Caco-2 (cell line): ENCODE data around the gene CISD1. TPM values are rescaled to one million over a fixed set of nuclear protein-coding genes. Genes with fewer than 3 reads are reported as not detected.
A peak's percentile ranks its signal among the peaks of the same experiment; 100 is the strongest.

ENCODE experiments used
- BruUV-seq: library from RNA; stranded (reverse); fragments of 400-500 nt; replicated peaks from 2 replicates; lab custom pipeline; 2021; lab: Mats Ljungman, UMichigan
- CTCF ChIA-PET: fragments of 300-600 bp; sonication (Branson Sonifier 250); formaldehyde crosslinking; loops from one replicate; lab custom pipeline; 2022; ENCODE audit warnings: antibody characterized with exemption; lab: Charles Lee
- POLR2A ChIA-PET: fragments of 300-600 bp; sonication (Branson Sonifier 250); formaldehyde crosslinking; loops from one replicate; lab custom pipeline; 2022; ENCODE audit warnings: antibody characterized with exemption; lab: Charles Lee
- DNase-seq, 2 experiments: peaks; one replicate each; pipeline versions ENCODE4 v3.0.0 to v3.0.0-alpha.2; 2020 to 2022
- H3K27me3 ChIP-seq: replicated peaks from 2 replicates; pipeline ENCODE4 v1.6.0; 2011; ENCODE audit warnings: low read length; ENCODE audit not compliant: control insufficient read depth, insufficient read depth
- H3K36me3 ChIP-seq: 2 replicates; pipeline ENCODE4 v1.5.1; 2011; ENCODE audit warnings: low read length; ENCODE audit not compliant: control insufficient read depth, insufficient read depth
- H3K4me1 ChIP-seq: fragments of 250-450 bp; sonication (Bioruptor Pico); 2 replicates; pipeline ENCODE4 v1.5.1; 2020; ENCODE audit warnings: mild to moderate bottlenecking
- H3K4me3 ChIP-seq: 2 replicates; pipeline ENCODE4 v1.5.1; 2011; ENCODE audit warnings: low read depth, mild to moderate bottlenecking, control low read depth, low read length
- H3K9me3 ChIP-seq: fragments of 250-450 bp; sonication (Bioruptor Pico); 2 replicates; pipeline ENCODE4 v1.5.1; 2020; ENCODE audit warnings: mild to moderate bottlenecking, moderate library complexity
- H3K27ac Mint-ChIP-seq: one replicate; pipeline ENCODE4 v1.8.0; 2022; ENCODE audit warnings: mixed read lengths; ENCODE audit not compliant: unreplicated experiment
- H3K27me3 Mint-ChIP-seq: one replicate; pipeline ENCODE4 v1.8.0; 2022; ENCODE audit warnings: mixed read lengths; ENCODE audit not compliant: insufficient read depth, unreplicated experiment
- H3K36me3 Mint-ChIP-seq: one replicate; pipeline ENCODE4 v1.8.0; 2022; ENCODE audit warnings: mild to moderate bottlenecking, mixed read lengths; ENCODE audit not compliant: insufficient read depth, unreplicated experiment
- H3K4me1 Mint-ChIP-seq: one replicate; pipeline ENCODE4 v1.8.0; 2022; ENCODE audit warnings: low read depth, mixed read lengths; ENCODE audit not compliant: unreplicated experiment
- H3K4me3 Mint-ChIP-seq: one replicate; pipeline ENCODE4 v1.8.0; 2022; ENCODE audit warnings: mild to moderate bottlenecking, moderate library complexity, mixed read lengths; ENCODE audit not compliant: unreplicated experiment
- H3K9me3 Mint-ChIP-seq: one replicate; pipeline ENCODE4 v1.8.0; 2022; ENCODE audit warnings: mixed read lengths; ENCODE audit not compliant: unreplicated experiment
- intact Hi-C: fragments of 100-400 bp; cut with micrococcal nuclease; formaldehyde crosslinking; loops from one replicate; pipeline ENCODE4 v1.10.0; 2022; ENCODE audit not compliant: unreplicated experiment
- total RNA-seq: library from RNA; stranded (reverse); gene quantifications from 2 replicates; pipeline ENCODE4 v1.2.3, GENCODE V29; 2022
- TF ChIP-seq, protein P1 (sequence below), 2 experiments: fragments of 200-600 bp in 1 of 2; IDR thresholded peaks; 1 replicate in 1 of 2; 2 replicates in 1 of 2; pipeline versions ENCODE4 v1.5.1 to v1.8.0; 2011 to 2022; ENCODE audit warnings: antibody characterized with exemption in 1 of 2, control low read depth in 1 of 2, inconsistent platforms in 1 of 2, low read depth in 1 of 2, low read length in 1 of 2, mild to moderate bottlenecking in 1 of 2, moderate library complexity in 1 of 2; ENCODE audit not compliant: insufficient read depth in 1 of 2, severe bottlenecking in 1 of 2, unreplicated experiment in 1 of 2

The CISD1 gene
- total RNA-seq, 1 experiment from 2014 or later: 98.3 TPM

DNA sequence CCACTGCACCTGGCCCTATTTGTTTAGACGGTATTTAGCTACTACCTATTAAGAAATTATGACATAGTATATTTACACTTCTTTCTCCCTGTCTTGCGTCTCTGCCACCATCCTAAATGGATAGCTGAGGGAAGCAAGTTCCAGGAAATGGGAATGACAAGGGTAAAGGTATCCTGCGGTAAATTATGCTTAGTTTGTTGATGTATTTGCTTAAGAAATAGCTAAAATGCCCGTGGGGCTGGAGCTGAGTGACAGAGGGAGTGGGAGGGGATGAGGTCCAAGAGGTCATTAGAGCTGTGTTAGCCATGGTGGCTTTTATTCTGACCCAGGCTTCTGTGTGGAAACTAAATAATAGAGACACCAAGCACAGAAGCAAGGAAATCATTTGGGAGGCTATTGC is 36.9 kb downstream of the CISD1 start:
- BruUV-seq: no TSS peak
- peaks cover 13% of the 10 kb centered on the region; the same call in 1 of the 2 replicates for H3K4me1 ChIP-seq
- no peaks in the 10 kb centered on the region for H3K27me3 ChIP-seq
- no peak overlapping the region for H3K4me3 ChIP-seq
- H3K27me3 Mint-ChIP-seq: peaks cover under 1% of the 10 kb centered on the region
- no peaks in the 10 kb centered on the region for H3K9me3 Mint-ChIP-seq
- peaks cover 18% of the 10 kb centered on the region for H3K4me1 Mint-ChIP-seq
- H3K9me3 ChIP-seq: no peaks in the 10 kb centered on the region
- no peak overlapping the region for H3K4me3 Mint-ChIP-seq
- no peaks in the 10 kb centered on the region for H3K36me3 Mint-ChIP-seq
- CTCF ChIA-PET: interaction anchor here (0.6 to 1.8 kb wide), 3 partner anchors 80 to 133 kb away, joined by 3 to 12 read pairs (median 4); partner anchors contain the start of gene TFAM
- intact Hi-C loops: no loop called here
- DNase-seq: peak; percentile 61 to 71
- H3K27ac Mint-ChIP-seq: no peak overlapping the region
- TF ChIP-seq, protein P1, sequence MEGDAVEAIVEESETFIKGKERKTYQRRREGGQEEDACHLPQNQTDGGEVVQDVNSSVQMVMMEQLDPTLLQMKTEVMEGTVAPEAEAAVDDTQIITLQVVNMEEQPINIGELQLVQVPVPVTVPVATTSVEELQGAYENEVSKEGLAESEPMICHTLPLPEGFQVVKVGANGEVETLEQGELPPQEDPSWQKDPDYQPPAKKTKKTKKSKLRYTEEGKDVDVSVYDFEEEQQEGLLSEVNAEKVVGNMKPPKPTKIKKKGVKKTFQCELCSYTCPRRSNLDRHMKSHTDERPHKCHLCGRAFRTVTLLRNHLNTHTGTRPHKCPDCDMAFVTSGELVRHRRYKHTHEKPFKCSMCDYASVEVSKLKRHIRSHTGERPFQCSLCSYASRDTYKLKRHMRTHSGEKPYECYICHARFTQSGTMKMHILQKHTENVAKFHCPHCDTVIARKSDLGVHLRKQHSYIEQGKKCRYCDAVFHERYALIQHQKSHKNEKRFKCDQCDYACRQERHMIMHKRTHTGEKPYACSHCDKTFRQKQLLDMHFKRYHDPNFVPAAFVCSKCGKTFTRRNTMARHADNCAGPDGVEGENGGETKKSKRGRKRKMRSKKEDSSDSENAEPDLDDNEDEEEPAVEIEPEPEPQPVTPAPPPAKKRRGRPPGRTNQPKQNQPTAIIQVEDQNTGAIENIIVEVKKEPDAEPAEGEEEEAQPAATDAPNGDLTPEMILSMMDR (IDR thresholded peaks at IDR 0.05; ENCODE audit: insufficient read depth in 1 of 2, low read depth in 1 of 2, low read length in 1 of 2, severe bottlenecking in 1 of 2, unreplicated experiment in 1 of 2): no peak
- H3K36me3 ChIP-seq: no peaks in the 10 kb centered on the region
- POLR2A ChIA-PET: interaction anchor here (0.5 to 0.9 kb wide), 2 partner anchors 18 to 80 kb away, joined by 3 to 4 read pairs; partner anchors contain the start of gene TFAM

DNA sequence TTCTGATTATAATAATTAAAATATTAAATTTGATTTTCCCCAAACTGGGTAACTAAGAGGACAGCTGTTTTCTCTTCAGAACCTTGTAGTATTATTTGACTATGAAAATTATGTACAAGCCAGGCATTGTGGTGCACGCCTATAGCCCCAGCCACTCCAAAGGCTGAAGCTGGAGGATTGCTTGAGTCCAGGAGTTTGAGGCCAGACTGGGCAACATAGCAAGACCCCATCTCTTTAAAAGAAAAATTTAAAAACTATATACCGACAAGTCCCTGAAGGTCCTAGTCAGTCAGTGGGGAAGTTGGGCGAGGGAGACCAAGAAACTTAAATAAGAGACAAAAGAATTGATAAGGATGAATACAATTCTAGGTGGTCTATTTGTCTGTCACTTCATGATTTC is 38.7 kb downstream of the CISD1 start:
- TF ChIP-seq, protein P1 (IDR thresholded peaks at IDR 0.05; ENCODE audit: insufficient read depth in 1 of 2, low read depth in 1 of 2, low read length in 1 of 2, severe bottlenecking in 1 of 2, unreplicated experiment in 1 of 2): no peak
- no peak for DNase-seq
- peaks cover 13% of the 10 kb centered on the region; the same call in 1 of the 2 replicates for H3K4me1 ChIP-seq
- POLR2A ChIA-PET: no interaction called here
- H3K27me3 ChIP-seq: no peaks in the 10 kb centered on the region
- no peaks in the 10 kb centered on the region for H3K9me3 ChIP-seq
- Mint-ChIP-seq H3K9me3 (no peaks in the 10 kb centered on the region), H3K4me3 (no peak overlapping the region), H3K27ac (no peak overlapping the region), H3K4me1 (peaks cover 10% of the 10 kb centered on the region), H3K27me3 (peaks cover 3% of the 10 kb centered on the region), H3K36me3 (no peaks in the 10 kb centered on the region)
- H3K36me3 ChIP-seq: no peaks in the 10 kb centered on the region
- intact Hi-C loops: no loop called here
- CTCF ChIA-PET: no interaction called here
- BruUV-seq: no TSS peak
- H3K4me3 ChIP-seq: no peak overlapping the region

DNA sequence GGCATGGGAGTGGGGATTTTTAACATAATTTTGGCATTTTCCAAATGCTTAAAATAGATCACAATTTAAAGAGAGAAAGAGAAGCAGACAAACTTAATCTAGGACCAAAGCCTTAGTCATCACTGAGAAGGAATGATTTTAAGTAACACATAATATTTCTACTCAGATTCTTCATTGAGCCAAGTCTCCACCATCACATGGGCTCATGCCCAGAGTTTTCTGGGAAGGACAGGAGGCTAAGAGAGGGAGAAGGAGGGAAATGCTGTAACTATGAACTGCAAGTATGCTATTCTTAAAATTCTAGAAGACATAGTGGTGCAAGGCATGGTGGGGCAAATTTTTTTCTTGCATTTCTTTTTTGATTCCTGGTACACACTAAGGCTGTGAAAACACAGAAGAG is 42.1 kb downstream of the CISD1 start:
- intact Hi-C loops: no loop called here
- POLR2A ChIA-PET: no interaction called here
- 0 out of 2 replicates have a peak, but pooled peaks cover 3% of the 10 kb centered on the region for H3K4me1 ChIP-seq
- no peak for DNase-seq
- Mint-ChIP-seq H3K9me3 (no peaks in the 10 kb centered on the region), H3K36me3 (no peaks in the 10 kb centered on the region), H3K4me1 (peaks cover 3% of the 10 kb centered on the region), H3K4me3 (no peak overlapping the region), H3K27me3 (peaks cover 3% of the 10 kb centered on the region), H3K27ac (no peak overlapping the region)
- TF ChIP-seq, protein P1 (IDR thresholded peaks at IDR 0.05; ENCODE audit: insufficient read depth in 1 of 2, low read depth in 1 of 2, low read length in 1 of 2, severe bottlenecking in 1 of 2, unreplicated experiment in 1 of 2): no peak
- H3K36me3 ChIP-seq: no peaks in the 10 kb centered on the region
- no peaks in the 10 kb centered on the region for H3K9me3 ChIP-seq
- BruUV-seq: no TSS peak
- CTCF ChIA-PET: no interaction called here
- H3K27me3 ChIP-seq: 0 out of 2 replicates have a peak, but pooled peaks cover 1% of the 10 kb centered on the region
- no peak overlapping the region for H3K4me3 ChIP-seq
